Measurements from ENCODE around the gene KLHDC3. TPM values are rescaled to one million over a fixed set of nuclear protein-coding genes. Genes with fewer than 3 reads are reported as not detected.

Gene KLHDC3
- total and polyA plus RNA-seq, 2 donors (not counting 3 experiments of a cell fraction or from before 2014, with no cell fraction given) = 84.8 to 120 TPM

DNA sequence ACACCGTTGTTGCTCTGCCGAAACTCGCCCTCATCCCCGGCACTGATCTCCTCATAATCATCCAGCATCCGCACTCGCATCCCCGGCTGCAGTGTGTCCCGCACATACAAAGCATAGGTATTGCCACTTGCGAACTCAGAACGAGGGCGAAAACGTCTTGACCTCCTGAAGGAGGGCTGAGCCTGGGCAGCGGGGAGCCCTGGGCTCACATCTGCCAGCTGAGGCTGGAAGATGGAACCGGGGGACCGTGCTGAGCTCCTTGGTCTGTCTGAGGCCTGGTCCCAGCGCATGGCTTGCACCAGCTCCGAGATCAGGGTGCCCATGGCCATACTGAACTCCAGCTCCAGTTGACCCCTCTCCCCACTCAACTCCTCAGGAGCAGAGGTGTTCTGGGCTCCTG is 36.9 kb downstream of the KLHDC3 start:
- ChIA-PET CTCF (no interaction called here), POLR2A (no interaction called here)
- no peak overlapping the region for H2AFZ ChIP-seq (ENCODE audit: low read depth, low read length)
- no peaks in the 10 kb centered on the region for H3K9me1 ChIP-seq (replicated peaks; ENCODE audit: control insufficient read depth, extremely low read depth, insufficient read depth, low read length)
- H3K4me2 ChIP-seq (ENCODE audit: insufficient read depth, low read length) = no peak overlapping the region
- H3K27me3 ChIP-seq (ENCODE audit: control insufficient read depth in 2 of 2, insufficient read depth in 2 of 2, low read length in 2 of 2) = no peaks in the 10 kb centered on the region
- no peak for FAIRE-seq
- BruUV-seq (replicated peaks) = no TSS peak
- intact Hi-C loops (cut with micrococcal nuclease) (no loop called here), dilution Hi-C loops (cut with MboI; ENCODE audit: extremely low pct_ligation_motif_present, low sequenced_read_pairs) (no loop called here)
- no peak overlapping the region for H3K9ac ChIP-seq (replicated peaks; ENCODE audit: extremely low read depth, insufficient read depth, low read length)
- no peaks in the 10 kb centered on the region for H3K9me3 ChIP-seq (replicated peaks; ENCODE audit: control insufficient read depth, insufficient read depth, low read length)
- H3K36me3 ChIP-seq (ENCODE audit: control insufficient read depth in 2 of 2, extremely low read depth in 1 of 2, insufficient read depth in 2 of 2, low read length in 2 of 2) = peaks cover 0 to 24% of the 10 kb centered on the region in 2 experiments
- no peak for DNase-seq (ENCODE audit: low read depth, low spot score)
- no peak for TF ChIP-seq MYC (IDR thresholded peaks at IDR 0.05; ENCODE audit: low read depth, low read length)
- TF ChIP-seq JUN (IDR thresholded peaks at IDR 0.05; ENCODE audit: borderline replicate concordance, insufficient read depth, insufficient read length, low read depth) = no peak
- no peak for TF ChIP-seq GATA2 (IDR thresholded peaks at IDR 0.05; ENCODE audit: insufficient read depth, insufficient read length, low read depth, low read length)
- H3K4me3 ChIP-seq (replicated peaks in 1 of 3; ENCODE audit: insufficient read depth in 1 of 3, low read depth in 1 of 3, low read length in 3 of 3) = no peak overlapping the region
- H3K27ac ChIP-seq (ENCODE audit: insufficient read depth, low read depth, low read length) = no peak overlapping the region
- H3K4me1 ChIP-seq (ENCODE audit: control insufficient read depth, extremely low read depth, insufficient read depth, low read length) = peaks cover 8% of the 10 kb centered on the region
- no peaks in the 10 kb centered on the region for H4K20me1 ChIP-seq (replicated peaks; ENCODE audit: control insufficient read depth, extremely low read depth, insufficient read depth, low read length)
- peaks cover 2% of the 10 kb centered on the region for H3K79me2 ChIP-seq (ENCODE audit: control insufficient read depth, insufficient read depth, low read length)

DNA sequence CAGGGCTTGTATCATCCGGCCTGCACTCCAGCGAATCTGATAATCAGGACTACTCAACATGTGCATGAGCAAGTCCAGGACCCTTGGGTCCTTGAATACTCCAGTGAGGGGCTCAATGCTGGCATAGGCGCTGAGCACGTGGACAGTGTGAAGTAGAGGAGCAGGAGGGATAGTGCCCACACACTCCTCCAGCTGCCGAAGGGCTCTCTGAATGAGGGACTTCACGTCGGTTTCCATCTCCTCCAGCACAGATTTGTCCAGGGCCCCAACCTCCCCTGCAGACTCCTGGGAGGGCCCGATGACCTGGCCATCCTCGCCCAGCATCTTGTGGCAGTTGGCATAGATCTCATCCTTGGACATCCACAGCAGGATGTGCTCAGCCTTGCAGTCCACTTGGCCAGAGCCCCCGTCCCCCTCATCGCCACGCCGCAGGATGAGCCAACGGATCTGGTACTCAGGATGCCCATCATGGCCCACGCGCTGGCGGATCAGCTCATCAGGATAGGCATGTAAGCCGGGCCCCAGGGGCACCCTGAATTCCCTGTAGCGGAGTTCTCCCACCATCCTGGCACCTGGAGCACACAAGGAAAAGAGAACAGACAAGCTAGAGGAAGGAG is 38.3 kb downstream of the KLHDC3 start:
- dilution Hi-C loops (cut with MboI; ENCODE audit: extremely low pct_ligation_motif_present, low sequenced_read_pairs) (no loop called here), intact Hi-C loops (cut with micrococcal nuclease) (loop anchor here (2.0 kb wide), 2 partner anchors 32 to 68 kb away; partner anchors contain the start of genes PPP2R5D and RRP36)
- no peaks in the 10 kb centered on the region for H4K20me1 ChIP-seq (replicated peaks; ENCODE audit: control insufficient read depth, extremely low read depth, insufficient read depth, low read length)
- H3K27ac ChIP-seq (ENCODE audit: insufficient read depth, low read depth, low read length) = no peak overlapping the region
- peak overlapping the region; percentile 44 for H3K4me2 ChIP-seq (ENCODE audit: insufficient read depth, low read length)
- H2AFZ ChIP-seq (ENCODE audit: low read depth, low read length) = no peak overlapping the region
- H3K27me3 ChIP-seq (ENCODE audit: control insufficient read depth in 2 of 2, insufficient read depth in 2 of 2, low read length in 2 of 2) = no peaks in the 10 kb centered on the region
- DNase-seq (ENCODE audit: low read depth, low spot score) (no peak), FAIRE-seq (peak; percentile 33)
- no peaks in the 10 kb centered on the region for H3K9me3 ChIP-seq (replicated peaks; ENCODE audit: control insufficient read depth, insufficient read depth, low read length)
- H3K4me1 ChIP-seq (ENCODE audit: control insufficient read depth, extremely low read depth, insufficient read depth, low read length) = peaks cover 8% of the 10 kb centered on the region
- peaks cover 2% of the 10 kb centered on the region for H3K79me2 ChIP-seq (ENCODE audit: control insufficient read depth, insufficient read depth, low read length)
- ChIA-PET CTCF (no interaction called here), POLR2A (interaction anchor here (0.6 kb wide), 1 partner anchor 38 kb away, joined by 6 read pairs; the partner anchor contains the start of genes KLHDC3 and MEA1)
- H3K9ac ChIP-seq (replicated peaks; ENCODE audit: extremely low read depth, insufficient read depth, low read length) = no peak overlapping the region
- TF ChIP-seq, protein P1, sequence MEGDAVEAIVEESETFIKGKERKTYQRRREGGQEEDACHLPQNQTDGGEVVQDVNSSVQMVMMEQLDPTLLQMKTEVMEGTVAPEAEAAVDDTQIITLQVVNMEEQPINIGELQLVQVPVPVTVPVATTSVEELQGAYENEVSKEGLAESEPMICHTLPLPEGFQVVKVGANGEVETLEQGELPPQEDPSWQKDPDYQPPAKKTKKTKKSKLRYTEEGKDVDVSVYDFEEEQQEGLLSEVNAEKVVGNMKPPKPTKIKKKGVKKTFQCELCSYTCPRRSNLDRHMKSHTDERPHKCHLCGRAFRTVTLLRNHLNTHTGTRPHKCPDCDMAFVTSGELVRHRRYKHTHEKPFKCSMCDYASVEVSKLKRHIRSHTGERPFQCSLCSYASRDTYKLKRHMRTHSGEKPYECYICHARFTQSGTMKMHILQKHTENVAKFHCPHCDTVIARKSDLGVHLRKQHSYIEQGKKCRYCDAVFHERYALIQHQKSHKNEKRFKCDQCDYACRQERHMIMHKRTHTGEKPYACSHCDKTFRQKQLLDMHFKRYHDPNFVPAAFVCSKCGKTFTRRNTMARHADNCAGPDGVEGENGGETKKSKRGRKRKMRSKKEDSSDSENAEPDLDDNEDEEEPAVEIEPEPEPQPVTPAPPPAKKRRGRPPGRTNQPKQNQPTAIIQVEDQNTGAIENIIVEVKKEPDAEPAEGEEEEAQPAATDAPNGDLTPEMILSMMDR (IDR thresholded peaks at IDR 0.05; ENCODE audit: extremely low read depth in 1 of 2, insufficient read depth in 1 of 2, low read depth in 1 of 2, low read length in 2 of 2) = no peak
- TF ChIP-seq JUN (IDR thresholded peaks at IDR 0.05; ENCODE audit: borderline replicate concordance, insufficient read depth, insufficient read length, low read depth) (no peak), GATA2 (IDR thresholded peaks at IDR 0.05; ENCODE audit: insufficient read depth, insufficient read length, low read depth, low read length) (no peak), MYC (IDR thresholded peaks at IDR 0.05; ENCODE audit: low read depth, low read length) (no peak), EZH2 (IDR thresholded peaks at IDR 0.05; ENCODE audit: borderline replicate concordance, low read depth, low read length, severe bottlenecking) (no peak), FOS (IDR thresholded peaks at IDR 0.05; ENCODE audit: borderline replicate concordance, insufficient read depth, low read length) (no peak), POLR2AphosphoS5 (IDR thresholded peaks at IDR 0.05; ENCODE audit: insufficient read depth, low read depth, low read length) (no peak), POLR2A (IDR thresholded peaks at IDR 0.05; ENCODE audit: low read depth, low read length) (no peak)
- TF ChIP-seq, protein P2, sequence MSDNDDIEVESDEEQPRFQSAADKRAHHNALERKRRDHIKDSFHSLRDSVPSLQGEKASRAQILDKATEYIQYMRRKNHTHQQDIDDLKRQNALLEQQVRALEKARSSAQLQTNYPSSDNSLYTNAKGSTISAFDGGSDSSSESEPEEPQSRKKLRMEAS (IDR thresholded peaks at IDR 0.05; ENCODE audit: insufficient read depth, insufficient read length) = no peak
- peaks cover 0 to 13% of the 10 kb centered on the region in 2 experiments for H3K36me3 ChIP-seq (ENCODE audit: control insufficient read depth in 2 of 2, extremely low read depth in 1 of 2, insufficient read depth in 2 of 2, low read length in 2 of 2)
- no TSS peak for BruUV-seq (replicated peaks)
- H3K9me1 ChIP-seq (replicated peaks; ENCODE audit: control insufficient read depth, extremely low read depth, insufficient read depth, low read length) = no peaks in the 10 kb centered on the region
- peak overlapping the region in 1 of 3 experiments; percentile 64 for H3K4me3 ChIP-seq (replicated peaks in 1 of 3; ENCODE audit: insufficient read depth in 1 of 3, low read depth in 1 of 3, low read length in 3 of 3)
